Limb (tissue), 2 donors: ENCODE measurements around the gene RBFA.
"Not testable (repeated sequence)": the region's sequence is repeated elsewhere in the genome, so short reads cannot be mapped to it uniquely, and the experiment has no call there.

Experiments
- DNase-seq, 2 donors: peaks; one replicate each; pipeline ENCODE4 v3.0.0-alpha.2; 2016; ENCODE audit errors: extremely low spot score in 2 of 2

The RBFA gene

DNA sequence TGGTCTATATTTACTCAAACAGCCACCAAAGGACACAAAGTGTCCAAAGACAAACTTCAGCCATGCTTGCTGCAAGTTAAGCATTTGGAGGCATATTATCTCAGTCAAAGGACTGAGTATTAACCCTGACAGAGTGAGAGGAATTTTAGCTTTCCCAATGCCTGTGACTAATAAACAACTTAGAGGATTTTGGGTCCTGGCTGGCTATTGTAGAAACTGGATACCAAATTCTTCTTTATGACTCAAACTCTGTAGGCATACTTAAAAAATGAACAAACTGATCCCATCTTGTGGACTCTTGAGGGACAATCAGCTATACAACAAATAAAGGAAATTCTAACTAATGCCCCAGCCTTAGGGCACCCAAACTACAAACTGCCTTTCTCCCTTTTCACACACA, 6.5 kb upstream of the RBFA start:
- DNase-seq: not testable (repeated sequence)

DNA sequence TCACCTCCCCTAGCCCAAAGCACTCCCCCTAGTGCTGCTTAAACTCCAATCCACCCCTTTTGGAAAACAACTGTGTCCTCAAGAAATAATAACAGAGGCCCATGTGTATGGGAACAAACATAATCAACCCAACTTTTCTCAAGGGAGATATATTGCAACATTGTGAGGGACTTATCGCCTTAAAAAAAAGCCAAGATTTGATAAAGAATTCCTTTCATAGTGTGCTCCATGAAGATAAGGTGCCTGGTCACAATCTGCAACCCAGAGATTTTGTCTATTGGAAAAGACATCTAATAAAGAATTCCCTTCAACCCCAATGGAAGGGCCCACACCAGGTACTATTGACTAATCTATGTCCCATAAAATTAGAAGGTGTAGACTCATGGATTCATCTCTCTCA, 4.5 kb upstream of the RBFA start:
- no peak for DNase-seq

DNA sequence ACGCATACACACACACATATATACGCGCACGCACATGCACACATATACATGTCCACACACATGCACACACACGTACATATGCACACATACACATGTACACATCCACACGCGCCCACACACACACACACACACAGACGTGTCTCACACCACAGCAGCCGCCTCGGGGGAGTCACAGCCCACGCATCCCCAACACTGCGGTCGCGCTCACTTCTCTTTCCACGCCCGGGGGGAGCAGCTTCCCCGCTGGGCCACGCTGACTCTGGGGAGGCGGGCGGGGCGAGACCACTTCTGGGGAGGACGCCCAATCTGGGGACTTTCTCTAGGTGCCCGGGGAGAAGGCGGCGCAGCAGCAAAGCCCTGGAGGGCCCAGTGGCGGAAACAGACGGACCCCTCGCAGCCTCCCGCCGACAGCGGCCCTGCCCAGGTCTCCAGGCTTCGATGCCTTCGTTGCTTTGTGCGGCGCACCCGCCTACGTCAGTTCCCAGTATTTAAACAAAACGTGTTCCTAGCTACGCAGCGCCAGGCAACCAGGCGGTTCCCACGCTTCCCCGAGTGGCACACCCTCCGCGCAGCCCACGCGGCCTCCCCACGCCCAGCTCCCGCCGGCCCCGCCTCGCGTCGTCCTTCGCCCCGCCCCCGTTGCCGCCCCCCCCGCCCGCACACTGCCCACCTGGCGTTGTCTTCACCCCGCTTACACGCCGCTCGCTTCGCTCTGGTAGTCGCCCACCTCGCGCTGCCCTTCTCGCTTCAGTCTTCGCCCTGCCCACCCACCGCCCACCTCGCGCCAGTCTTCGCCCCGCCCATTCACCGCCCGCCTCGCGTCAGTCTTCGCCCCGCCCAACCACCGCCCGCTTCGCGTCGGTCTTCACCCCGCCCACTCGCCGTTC, 810 bp upstream of the RBFA start:
- peak in 1 of 2 donors; percentile 22 for DNase-seq

DNA sequence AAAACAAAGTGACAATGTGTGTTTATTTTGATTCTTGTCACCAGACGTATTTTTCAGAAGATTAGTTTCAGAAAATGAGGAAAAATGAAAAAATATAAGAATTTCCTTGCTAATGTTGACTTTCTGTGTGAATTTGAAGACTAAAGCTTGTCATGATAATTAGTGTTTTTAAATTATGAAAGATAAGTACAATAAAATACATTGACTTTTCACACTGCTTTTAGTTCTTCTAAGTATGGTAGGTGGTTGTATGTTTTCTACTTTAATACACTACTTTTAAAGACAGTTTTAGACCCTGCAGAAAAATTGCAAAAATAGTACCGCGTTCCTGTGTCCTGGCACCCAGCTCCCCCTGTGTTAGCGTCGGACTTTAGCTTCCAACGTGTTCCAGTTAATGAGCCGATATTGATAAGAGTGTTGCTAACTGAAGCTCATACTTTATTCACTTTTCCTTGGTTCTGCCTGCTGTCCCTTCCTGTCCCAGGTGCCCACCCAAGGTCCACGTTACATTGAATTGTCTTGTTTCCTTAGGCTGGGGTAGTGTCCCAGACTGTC, 695 bp downstream of the RBFA start:
- no peak for DNase-seq

DNA sequence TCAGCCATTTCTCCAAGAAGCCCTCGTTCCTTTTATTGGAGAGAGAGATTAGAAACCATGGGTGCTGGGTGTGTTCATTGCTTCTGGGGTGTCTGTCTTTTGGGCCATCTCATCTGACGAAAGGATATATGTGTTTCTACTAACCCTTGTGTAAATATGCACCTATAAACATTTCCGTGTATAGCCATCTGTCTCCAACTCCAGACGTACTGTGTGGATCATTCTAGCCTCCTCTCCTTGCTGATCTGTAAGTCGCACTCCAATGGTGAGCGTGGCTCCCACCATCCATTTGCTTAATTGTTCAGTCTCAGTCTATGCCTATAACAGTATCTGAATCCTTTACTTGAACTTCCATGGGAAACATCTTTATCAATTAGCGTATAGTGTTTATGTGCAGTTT, 1.8 kb downstream of the RBFA start:
- no peak for DNase-seq

DNA sequence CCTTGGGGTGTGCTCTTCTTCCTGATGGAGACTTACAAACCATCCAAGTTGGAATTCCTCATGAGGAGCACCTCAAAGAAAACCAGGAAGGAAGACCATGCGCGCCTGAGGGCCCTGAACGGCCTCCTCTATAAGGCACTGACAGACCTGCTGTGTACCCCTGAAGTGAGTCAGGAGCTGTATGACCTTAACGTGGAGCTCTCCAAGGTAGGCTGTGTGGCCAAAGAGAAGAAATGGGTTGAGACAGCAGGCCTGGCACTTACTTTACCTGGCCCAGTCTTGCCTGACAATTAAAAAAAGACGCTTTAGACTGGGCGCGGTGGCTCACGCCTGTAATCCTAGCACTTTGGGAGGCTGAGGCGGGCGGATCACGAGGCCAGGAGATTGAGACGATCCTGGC, 3.1 kb downstream of the RBFA start:
- no peak for DNase-seq

DNA sequence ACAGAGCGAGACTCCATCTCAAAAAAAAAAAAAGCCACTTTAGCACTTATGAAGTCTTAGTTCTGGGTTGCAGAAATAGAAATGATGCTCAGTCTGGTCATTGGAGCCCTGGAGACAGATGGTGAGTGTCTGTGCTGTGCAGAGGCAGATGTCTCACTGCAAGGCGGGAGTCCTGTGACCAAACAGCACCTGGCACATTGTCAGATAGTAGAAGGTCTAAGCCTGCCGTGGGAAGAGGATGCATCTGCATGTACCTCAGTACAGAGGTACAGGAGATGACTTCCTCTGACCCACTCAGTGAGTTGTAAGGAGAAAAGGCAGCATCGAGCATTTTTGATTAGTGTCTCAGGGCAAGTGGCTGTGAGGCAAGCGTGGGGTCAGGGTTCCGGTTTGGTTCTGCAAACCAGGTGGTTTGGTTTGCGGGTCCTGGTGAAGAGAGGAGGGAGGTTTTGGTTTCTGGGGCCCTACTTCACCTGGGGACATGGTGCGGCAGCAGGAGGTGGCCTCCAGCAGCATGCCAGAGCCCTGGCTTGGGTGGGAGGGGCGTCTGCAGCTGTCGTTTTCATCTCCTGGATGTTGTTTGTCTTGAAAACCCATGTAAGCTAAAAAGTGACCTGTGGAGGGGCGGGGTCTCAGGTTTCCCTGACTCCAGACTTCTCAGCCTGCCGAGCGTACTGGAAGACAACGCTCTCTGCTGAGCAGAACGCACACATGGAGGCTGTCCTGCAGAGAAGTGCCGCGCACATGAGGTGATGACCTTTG, 3.8 kb downstream of the RBFA start:
- DNase-seq: no peak

DNA sequence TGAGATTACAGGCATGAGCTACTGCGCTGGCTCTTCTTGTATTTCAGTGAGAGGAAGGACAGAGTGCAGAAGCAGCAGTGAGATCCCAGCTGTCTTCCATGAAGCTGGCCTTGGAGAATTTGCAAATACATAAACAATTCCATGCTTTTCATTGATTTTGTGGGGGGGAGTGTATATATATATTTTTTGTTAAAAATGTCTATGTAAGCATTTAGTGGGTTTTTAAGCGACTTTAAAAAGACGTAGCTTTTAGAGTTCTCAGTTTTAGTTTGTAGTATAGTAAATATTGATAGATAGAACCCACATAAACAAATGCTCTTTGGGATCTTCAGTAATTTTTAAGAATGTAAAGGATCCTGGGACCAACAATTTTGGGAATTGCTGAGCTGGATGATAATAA, 6.3 kb downstream of the RBFA start:
- no peak for DNase-seq

DNA sequence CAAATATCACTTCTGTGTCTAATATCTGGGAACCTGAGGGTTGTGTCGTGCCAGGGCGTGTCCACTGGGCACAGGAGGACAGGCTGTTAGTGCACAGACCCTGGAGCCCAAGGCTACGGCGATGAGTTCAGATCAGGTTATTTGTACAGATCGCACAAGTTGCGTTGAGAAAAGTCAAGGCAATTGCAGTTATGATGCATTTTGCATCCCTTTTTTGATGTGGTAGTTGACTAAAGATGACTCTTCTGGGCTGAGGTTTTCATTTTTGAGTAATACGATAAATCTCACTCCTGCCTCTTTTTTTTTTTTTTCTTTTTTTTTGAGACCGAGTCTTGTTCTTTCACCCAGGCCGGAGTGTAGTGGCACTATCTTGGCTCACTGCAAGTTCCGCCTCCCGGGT, 7.2 kb downstream of the RBFA start:
- no peak for DNase-seq

DNA sequence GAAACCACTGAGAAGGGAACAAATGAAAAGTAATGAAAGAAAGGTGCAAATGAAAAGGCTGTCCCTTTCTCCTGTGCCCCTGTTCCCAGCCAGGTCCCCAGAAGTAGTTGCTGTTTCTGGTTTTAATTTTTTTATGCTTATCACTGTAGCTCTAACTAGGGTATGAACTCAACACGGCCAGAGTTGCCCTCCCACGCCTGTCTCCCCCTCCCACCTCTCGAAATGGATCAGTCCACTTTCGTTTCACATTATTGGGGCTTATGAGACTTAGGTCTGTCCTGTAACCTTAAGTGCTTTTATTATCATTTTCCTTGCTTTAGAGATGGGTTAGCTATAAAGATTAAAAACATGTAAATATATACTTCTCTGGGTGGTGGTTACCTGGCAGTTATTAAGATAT, 8.6 kb downstream of the RBFA start:
- no peak for DNase-seq

DNA sequence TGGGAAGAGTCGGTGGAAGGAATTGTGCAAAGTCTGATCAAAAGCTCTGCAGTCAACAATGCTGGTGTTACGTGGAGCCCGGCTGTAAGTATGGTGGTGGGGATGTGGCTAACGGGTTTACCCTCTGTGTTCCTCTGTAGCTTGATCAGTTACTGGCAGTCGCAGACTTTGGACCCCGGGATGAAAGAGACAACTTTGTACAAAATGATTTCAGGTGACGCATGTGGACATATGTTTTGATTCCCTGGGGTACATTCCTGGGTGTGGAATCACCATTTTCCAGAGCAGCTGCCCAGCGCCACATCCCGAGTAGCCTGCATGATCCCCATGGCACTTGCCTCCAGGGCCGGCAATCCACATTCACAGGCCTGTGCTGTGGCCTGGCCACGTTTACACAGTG, 9.8 kb downstream of the RBFA start:
- no peak for DNase-seq

DNA sequence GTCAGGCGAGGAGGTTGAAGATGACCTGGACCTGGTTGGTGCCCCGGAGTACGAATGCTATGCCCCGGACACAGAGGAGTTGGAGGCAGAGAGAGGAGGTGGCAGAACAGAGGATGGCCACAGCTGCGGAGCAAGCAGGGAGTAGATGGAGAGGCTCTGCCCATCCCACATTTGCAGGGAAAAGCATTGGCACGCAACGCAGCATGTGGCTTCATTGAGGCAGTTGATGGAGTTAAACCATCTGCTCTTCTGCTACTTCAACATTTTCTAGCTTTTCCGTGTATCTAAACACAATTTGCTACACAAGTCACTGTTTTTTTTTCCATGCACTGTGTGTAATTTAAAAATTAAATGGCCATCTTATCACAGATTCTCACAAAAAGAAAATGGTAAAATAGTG, 11.8 kb downstream of the RBFA start:
- no peak for DNase-seq

DNA sequence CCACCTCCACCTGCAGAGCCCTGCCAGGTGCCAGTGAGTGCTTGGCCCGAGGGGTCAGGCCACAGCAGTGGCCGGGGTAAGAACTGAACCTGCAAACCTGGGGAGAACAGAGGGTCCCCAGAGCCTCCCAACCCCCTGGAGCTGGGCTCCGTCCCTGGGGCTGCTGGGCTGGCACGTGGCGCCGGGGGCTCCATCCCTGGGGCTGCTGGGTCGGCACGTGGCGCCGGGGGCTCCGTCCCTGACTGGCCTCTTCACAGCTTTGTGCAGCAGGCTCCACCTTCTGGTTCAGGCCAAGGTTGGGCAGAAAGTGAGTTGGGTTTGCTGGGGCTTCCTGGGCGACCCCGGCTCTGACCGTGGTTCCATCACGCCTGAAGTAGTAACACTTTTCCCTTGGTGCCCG, 12.2 kb downstream of the RBFA start:
- DNase-seq: no peak

DNA sequence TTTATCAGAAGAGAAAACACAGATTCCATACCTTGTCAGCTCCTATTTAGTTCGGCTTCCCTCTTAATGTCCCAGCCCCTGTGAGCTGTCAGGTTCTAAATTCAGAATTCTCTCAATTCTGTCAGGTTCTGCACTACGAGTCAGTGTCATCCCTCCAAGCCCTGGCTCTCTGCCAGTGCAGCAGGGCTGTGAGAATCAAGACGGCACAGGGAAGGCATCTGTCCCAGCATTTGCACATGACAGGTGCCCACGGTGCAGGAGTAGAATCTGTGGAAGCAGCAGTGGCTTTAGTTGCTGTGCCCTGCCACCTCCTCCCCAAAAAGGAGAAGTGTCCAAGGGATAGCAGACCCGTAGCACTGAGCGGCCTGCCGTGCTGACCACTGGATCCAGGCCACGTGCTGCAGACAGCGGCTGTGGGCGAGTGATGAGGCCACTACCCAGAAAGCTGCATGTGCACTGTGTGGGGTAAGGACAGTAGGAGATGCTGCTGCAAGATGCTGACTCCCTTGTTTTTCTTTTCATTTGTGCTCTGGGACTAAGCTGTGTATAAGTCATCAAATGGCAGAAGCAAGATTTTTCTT, 12.8 kb downstream of the RBFA start:
- no peak for DNase-seq

DNA sequence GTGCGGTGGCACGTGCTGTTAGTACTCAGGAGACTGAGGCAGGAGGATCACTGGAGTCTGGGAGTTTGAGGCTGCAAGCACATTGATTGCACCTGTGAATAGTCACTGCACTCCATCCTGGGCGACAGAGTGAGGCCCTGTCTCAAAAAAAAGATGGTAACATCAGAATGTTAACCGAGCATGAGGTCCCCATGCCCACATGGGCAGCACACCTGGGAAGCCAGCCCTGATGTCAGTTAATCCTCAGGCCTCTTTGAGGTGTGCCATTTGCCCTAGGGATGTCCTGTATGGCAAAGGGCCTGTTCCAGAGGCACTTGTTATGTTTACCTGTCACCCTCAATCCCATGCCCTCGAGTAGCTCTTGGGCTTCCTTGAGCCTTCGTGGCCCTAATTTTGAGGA, 16.6 kb downstream of the RBFA start:
- no peak for DNase-seq

DNA sequence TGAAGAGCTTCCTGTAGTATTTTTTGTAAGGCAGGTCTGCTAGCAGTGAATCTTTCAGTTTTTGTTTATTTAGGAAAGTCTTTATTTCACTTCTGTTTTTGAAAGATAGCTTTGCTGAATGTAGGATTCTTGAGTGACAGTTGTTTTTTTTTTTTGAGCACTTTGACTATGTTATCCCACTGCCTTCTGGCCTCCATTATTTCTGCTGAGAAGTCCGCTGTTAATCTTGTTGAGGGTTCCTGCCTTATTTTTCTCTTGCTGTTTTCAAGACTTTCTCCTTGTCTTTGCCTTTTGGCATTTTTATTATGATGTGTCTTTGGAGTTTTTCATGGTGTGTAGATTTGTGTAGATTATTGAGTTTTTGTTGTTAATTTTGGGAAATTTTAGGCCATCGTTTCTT, 21.9 kb downstream of the RBFA start:
- DNase-seq: no peak

DNA sequence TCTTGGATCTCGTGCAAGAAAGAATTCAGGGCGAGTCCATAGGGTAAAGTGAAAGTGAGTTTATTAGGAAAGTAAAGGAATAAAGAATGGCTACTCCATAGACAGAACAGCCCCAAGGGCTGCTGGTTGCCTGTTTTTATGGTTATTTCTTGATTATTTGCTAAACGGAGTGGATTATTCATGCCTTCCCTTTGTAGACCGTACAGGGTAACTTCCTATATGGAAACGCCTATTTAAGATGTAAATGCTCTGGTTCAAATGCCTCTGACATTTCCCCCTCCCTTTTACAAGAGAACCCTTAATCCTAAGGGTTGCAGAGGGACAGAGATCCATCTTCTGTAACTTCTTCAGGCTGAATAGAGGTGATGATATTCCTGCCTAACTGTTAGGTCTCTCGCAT, 25.7 kb downstream of the RBFA start:
- no peak for DNase-seq

DNA sequence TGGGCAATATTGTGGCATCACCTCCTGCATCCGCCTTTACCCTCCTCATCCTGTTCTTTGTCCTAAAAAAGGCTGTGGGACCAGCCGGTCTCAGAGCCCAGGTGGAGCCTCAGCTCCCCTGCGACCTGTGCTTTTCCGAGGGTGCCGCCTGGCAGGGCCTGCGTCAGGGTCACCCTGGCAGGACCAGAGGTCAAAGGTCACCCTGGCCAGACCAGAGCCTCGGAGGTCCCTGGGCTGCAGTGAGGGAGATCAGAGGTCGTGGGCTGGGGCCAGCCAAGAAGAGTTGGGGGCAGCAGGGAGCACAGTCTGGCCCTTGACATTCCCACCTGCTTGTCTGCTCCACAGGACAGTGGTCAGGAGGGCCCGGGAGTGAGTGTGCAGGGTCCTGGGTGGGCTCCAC, 31.5 kb downstream of the RBFA start:
- DNase-seq: no peak

DNA sequence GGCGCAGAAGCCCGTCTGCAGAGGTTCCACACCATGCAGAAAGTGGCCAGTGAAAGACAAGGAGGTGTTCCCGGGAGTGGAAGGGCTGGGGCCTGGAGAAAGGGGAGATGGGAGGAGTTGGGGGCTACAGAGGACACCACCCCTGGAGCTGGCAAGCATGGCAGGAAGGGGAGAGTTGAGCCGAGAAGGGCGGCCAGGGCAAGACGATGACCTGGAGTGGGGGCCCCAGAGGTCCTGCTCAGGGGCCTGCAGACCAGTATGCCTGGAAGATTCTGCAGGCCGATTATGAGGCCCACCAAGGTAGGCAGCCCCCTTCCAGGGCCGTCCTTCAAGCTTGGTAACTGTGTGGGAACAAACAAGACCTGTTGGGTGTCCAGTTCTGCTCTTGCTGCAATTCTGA, 33.1 kb downstream of the RBFA start:
- DNase-seq: no peak

DNA sequence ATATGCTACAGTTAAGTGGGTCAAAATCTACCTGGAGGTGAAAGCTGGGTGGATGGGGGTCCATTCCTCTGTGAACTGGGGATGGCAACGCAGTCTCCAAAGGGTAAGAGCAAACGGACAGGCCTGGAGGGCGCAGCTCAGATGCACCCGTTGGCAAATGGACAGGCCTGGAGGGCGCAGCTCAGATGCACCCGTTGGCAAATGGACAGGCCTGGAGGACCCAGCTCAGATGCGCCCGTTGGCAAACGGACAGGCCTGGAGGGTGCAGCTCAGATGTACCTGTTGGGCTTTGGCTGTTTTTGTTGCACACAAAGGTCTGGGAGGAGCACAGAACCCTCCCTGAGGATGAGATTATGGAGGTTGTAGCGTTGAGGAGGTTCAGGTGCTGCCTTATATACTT, 33.7 kb downstream of the RBFA start:
- DNase-seq: no peak

DNA sequence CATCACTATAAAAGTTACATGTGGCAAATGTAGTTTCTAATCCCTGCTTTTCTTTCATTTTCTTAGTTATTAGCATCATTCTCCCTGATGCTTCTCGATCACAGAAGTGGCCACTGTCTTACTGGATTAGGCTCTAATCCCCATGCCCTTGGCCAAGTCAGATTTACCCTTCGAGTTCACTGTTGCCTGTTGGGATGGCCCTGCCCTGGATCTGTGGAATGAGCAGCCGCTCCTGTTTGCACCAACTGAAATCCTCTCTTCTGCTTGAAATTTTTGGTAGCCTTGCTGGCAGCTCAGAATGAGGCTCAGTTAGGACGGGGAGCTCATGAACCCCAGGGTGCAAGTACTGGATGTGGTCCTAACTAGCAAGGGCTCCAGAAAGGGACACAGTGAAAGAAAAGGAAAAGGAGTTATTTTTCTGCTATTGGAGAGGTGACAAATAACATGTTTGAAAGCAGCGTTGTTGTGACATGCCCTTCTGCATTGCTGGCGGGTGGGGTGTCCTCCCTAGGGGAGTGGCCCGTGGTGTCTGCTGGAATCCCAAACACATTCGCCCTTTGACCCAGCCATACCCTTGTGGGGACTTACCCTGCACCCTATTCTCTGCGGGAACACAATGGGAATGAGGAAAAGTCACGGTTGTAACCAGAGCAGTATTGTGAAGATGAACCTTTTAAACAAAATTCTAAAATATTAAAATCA, 34.5 kb downstream of the RBFA start:
- no peak for DNase-seq

DNA sequence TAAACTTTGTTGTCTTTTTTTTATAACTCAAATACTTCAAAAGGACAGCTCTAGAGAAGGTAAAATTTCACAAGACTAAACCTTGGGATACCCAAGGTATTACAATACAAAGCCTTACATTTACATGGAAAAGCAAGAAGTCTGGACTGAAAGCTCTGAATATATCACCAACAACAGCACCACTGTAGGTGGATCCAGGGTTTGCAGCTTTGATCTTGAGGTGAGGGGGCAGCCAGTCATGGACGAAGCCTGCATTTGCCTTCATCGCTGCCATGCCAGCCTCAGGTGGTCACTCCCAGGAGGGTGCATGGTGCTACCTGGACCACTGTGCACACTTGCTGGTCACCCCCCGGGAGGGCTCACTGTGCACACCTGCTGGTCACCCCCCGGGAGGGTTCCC, 36.6 kb downstream of the RBFA start:
- DNase-seq: no peak
